SU-DHL-6 (cell line): ENCODE results near the gene DAAM2.

Experiments
- H2AFZ ChIP-seq: fragments of 200-600 bp; sonication (generic); 2 replicates; pipeline ENCODE4 v1.6.1; 2014; ENCODE audit warnings: low read depth, mild to moderate bottlenecking, moderate library complexity, mixed read lengths, antibody characterized with exemption, low read length; ENCODE audit not compliant: severe bottlenecking
- H3F3A ChIP-seq: fragments of 200-600 bp; shearing (Covaris generic); 2 replicates; pipeline ENCODE4 v1.6.0; 2016; ENCODE audit warnings: antibody characterized with exemption, mild to moderate bottlenecking; ENCODE audit not compliant: insufficient read depth
- H3K27ac ChIP-seq: fragments of 200-600 bp; sonication (generic); 2 replicates; pipeline ENCODE4 v1.5.1; 2016; ENCODE audit warnings: low read depth, mild to moderate bottlenecking, low read length, moderate library complexity, mixed read lengths
- H3K27me3 ChIP-seq: fragments of 200-600 bp; sonication (generic), shearing (Covaris generic); 2 replicates; pipeline ENCODE4 v1.6.0; 2014; ENCODE audit warnings: mild to moderate bottlenecking, low read length
- H3K36me3 ChIP-seq: fragments of 200-600 bp; sonication (generic); 2 replicates; pipeline ENCODE4 v1.6.1; 2014; ENCODE audit warnings: mild to moderate bottlenecking, low read length, mixed read lengths
- H3K4me2 ChIP-seq: fragments of 300-600, 200-600 bp; shearing (Covaris generic), sonication (generic); 2 replicates; pipeline ENCODE4 v1.6.0; 2014; ENCODE audit warnings: low read length, low read depth, mild to moderate bottlenecking; ENCODE audit not compliant: poor library complexity, severe bottlenecking
- H3K4me3 ChIP-seq: fragments of 200-600 bp; sonication (generic); 2 replicates; pipeline ENCODE4 v1.5.1; 2014; ENCODE audit warnings: antibody characterized with exemption, low read length, mild to moderate bottlenecking, mixed read lengths; ENCODE audit not compliant: insufficient read depth, poor library complexity, severe bottlenecking
- H3K79me2 ChIP-seq: fragments of 200-600 bp; sonication (generic); 2 replicates; pipeline ENCODE4 v1.6.1; 2014; ENCODE audit warnings: mild to moderate bottlenecking, low read length, moderate library complexity; ENCODE audit not compliant: insufficient read depth
- H3K9ac ChIP-seq: fragments of 200-600 bp; sonication (generic); 2 replicates; pipeline ENCODE4 v1.7.0; 2014; ENCODE audit warnings: mild to moderate bottlenecking, low read length
- H3K9me2 ChIP-seq: fragments of 200-600 bp; sonication (generic); replicated peaks from 2 replicates; pipeline ENCODE4 v1.6.1; 2014; ENCODE audit warnings: low read length; ENCODE audit not compliant: insufficient read depth
- H3K9me3 ChIP-seq: fragments of 200-600 bp; sonication (generic); 2 replicates; pipeline ENCODE4 v1.6.1; 2014; ENCODE audit warnings: low read length, mixed read lengths; ENCODE audit not compliant: insufficient read depth
- H4K20me1 ChIP-seq: fragments of 200-600 bp; sonication (generic); 2 replicates; pipeline ENCODE4 v1.6.1; 2014; ENCODE audit warnings: low read depth, mild to moderate bottlenecking, antibody characterized with exemption, low read length, moderate library complexity, mixed read lengths
- CTCF ChIP-seq: fragments of 200-600 bp; sonication (generic); IDR thresholded peaks from one replicate; pipeline ENCODE4 v1.5.1; 2017; ENCODE audit warnings: antibody characterized with exemption, mild to moderate bottlenecking, low read length, moderate library complexity; ENCODE audit not compliant: insufficient read depth, poor library complexity, severe bottlenecking
- EZH2phosphoT487 ChIP-seq: fragments of 200-600 bp; sonication (generic), shearing (Covaris generic); conservative IDR thresholded peaks from 2 replicates; pipeline ENCODE4 v1.6.1; 2018; ENCODE audit warnings: mild to moderate bottlenecking, antibody characterized with exemption, low read length, moderate library complexity, mixed read lengths

Gene DAAM2

GRCh38 chr6:39924283-39924682 is 132.1 kb downstream of the DAAM2 start:
- H3K4me3 ChIP-seq, result no peak overlapping the region
- TF ChIP-seq EZH2phosphoT487, result no peak
- no peak for TF ChIP-seq CTCF
- H3K79me2 ChIP-seq, result no peaks in the 10 kb centered on the region
- no peaks in the 10 kb centered on the region for H3K9me2 ChIP-seq
- no peak overlapping the region for H3K4me2 ChIP-seq
- no peak overlapping the region for H3K9ac ChIP-seq
- H4K20me1 ChIP-seq, result no peaks in the 10 kb centered on the region
- no peaks in the 10 kb centered on the region for H3K9me3 ChIP-seq
- H3K27me3 ChIP-seq, result no peaks in the 10 kb centered on the region; the same call in 1 of the 2 replicates
- H3K36me3 ChIP-seq, result no peaks in the 10 kb centered on the region
- H2AFZ ChIP-seq, result no peak overlapping the region
- H3F3A ChIP-seq, result no peaks in the 10 kb centered on the region
- H3K27ac ChIP-seq, result no peak overlapping the region

- H3K9ac ChIP-seq, result no peak overlapping the region
- H2AFZ ChIP-seq, result no peak overlapping the region
- no peaks in the 10 kb centered on the region for H3K36me3 ChIP-seq
- no peaks in the 10 kb centered on the region for H3K79me2 ChIP-seq
- H3K4me2 ChIP-seq, result no peak overlapping the region
- H3K4me3 ChIP-seq, result no peak overlapping the region
- H3F3A ChIP-seq, result no peaks in the 10 kb centered on the region
- no peak overlapping the region for H3K27ac ChIP-seq
- no peaks in the 10 kb centered on the region for H3K9me3 ChIP-seq
- no peak for TF ChIP-seq CTCF
- TF ChIP-seq EZH2phosphoT487, result no peak
- no peaks in the 10 kb centered on the region; the same call in 1 of the 2 replicates for H3K27me3 ChIP-seq
- H4K20me1 ChIP-seq, result no peaks in the 10 kb centered on the region
- H3K9me2 ChIP-seq, result no peaks in the 10 kb centered on the region
These were observed 133.2 kb downstream of the DAAM2 start for GRCh38 chr6:39925191-39925930.

- Histone ChIP-seq H3K9ac (no peak overlapping the region), H3K36me3 (no peaks in the 10 kb centered on the region), H3F3A (no peaks in the 10 kb centered on the region), H3K4me3 (no peak overlapping the region), H3K27me3 (no peaks in the 10 kb centered on the region), H3K79me2 (no peaks in the 10 kb centered on the region), H3K27ac (no peak overlapping the region), H4K20me1 (no peaks in the 10 kb centered on the region), H3K4me2 (no peak overlapping the region), H2AFZ (no peak overlapping the region), H3K9me3 (no peaks in the 10 kb centered on the region), H3K9me2 (no peaks in the 10 kb centered on the region)
- no peak for TF ChIP-seq EZH2phosphoT487
- no peak for TF ChIP-seq CTCF
These were observed 133.7 kb downstream of the DAAM2 start for GRCh38 chr6:39925931-39926290.
